HepG2 (cell line): ENCODE results near the gene UST.

Source experiments
- ETV5 ChIP-seq: IDR thresholded peaks from 2 replicates; pipeline ENCODE4 v1.6.1; 2018; ENCODE audit warnings: missing biosample characterization, missing genetic modification reagents, inconsistent platforms, borderline replicate concordance
- MYPOP ChIP-seq: sonication (generic); formaldehyde crosslinking; IDR thresholded peaks from 2 replicates; pipeline ENCODE4 v1.8.1; 2023; ENCODE audit warnings: mild to moderate bottlenecking, moderate library complexity, missing genetic modification reagents
- SP5 ChIP-seq: IDR thresholded peaks from 2 replicates; pipeline ENCODE4 v1.6.1; 2016; ENCODE audit warnings: low read depth, borderline replicate concordance

- TF ChIP-seq ETV5 (CRISPR knock-in tag): no peak
- TF ChIP-seq MYPOP (CRISPR knock-in tag): no peak
- TF ChIP-seq SP5 (CRISPR knock-in tag): no peak
Measured at GRCh38 chr6:149041953-149042352, 295.1 kb downstream of the UST start.
